Ramos (cell line): ENCODE results near the gene SSH2.
"Not testable (repeated sequence)": the region's sequence is repeated elsewhere in the genome, so short reads cannot be mapped to it uniquely, and the experiment has no call there.

ENCODE experiments used
- in situ Hi-C: fragments of 300-500 bp; cut with MboI; formaldehyde crosslinking; loops from one replicate; pipeline ENCODE4 v1.14.3; 2022; ENCODE audit warnings: low sequenced_read_pairs; ENCODE audit not compliant: unreplicated experiment

SSH2 gene

GRCh38 chr17:29880031-29880430 is 50.0 kb downstream of the SSH2 start:
- in situ Hi-C loops = no loop called here

- in situ Hi-C loops = no loop called here
Measured at GRCh38 chr17:29874931-29875596, 55.0 kb downstream of the SSH2 start.

GRCh38 chr17:29874358-29874757 is 55.7 kb downstream of the SSH2 start:
- in situ Hi-C loops = not testable (repeated sequence)

- in situ Hi-C loops = no loop called here
Measured at GRCh38 chr17:29873476-29873875, 56.6 kb downstream of the SSH2 start.

GRCh38 chr17:29870836-29871465 is 59.1 kb downstream of the SSH2 start:
- in situ Hi-C loops = no loop called here

GRCh38 chr17:29867643-29868181 is 62.3 kb downstream of the SSH2 start:
- in situ Hi-C loops = no loop called here

- in situ Hi-C loops = no loop called here
Measured at GRCh38 chr17:29866746-29867404, 63.2 kb downstream of the SSH2 start.

GRCh38 chr17:29864615-29865014 is 65.4 kb downstream of the SSH2 start:
- in situ Hi-C loops = no loop called here

GRCh38 chr17:29864123-29864522 is 65.9 kb downstream of the SSH2 start:
- in situ Hi-C loops = not testable (repeated sequence)

GRCh38 chr17:29862951-29863350 is 67.1 kb downstream of the SSH2 start:
- in situ Hi-C loops = no loop called here

- in situ Hi-C loops = no loop called here
Measured at GRCh38 chr17:29862127-29862526, 67.9 kb downstream of the SSH2 start.

- in situ Hi-C loops = not testable (repeated sequence)
Measured at GRCh38 chr17:29859445-29859844, 70.6 kb downstream of the SSH2 start.

GRCh38 chr17:29857823-29858222 is 72.2 kb downstream of the SSH2 start:
- in situ Hi-C loops = no loop called here

- in situ Hi-C loops = not testable (repeated sequence)
Measured at GRCh38 chr17:29857105-29857504, 72.9 kb downstream of the SSH2 start.

- in situ Hi-C loops = no loop called here
Measured at GRCh38 chr17:29855686-29856085, 74.3 kb downstream of the SSH2 start.

- in situ Hi-C loops = no loop called here
Measured at GRCh38 chr17:29848737-29849136, 81.3 kb downstream of the SSH2 start.

GRCh38 chr17:29847527-29848400 is 82.3 kb downstream of the SSH2 start:
- in situ Hi-C loops = no loop called here

GRCh38 chr17:29847118-29847517 is 82.9 kb downstream of the SSH2 start:
- in situ Hi-C loops = no loop called here

GRCh38 chr17:29846298-29846697 is 83.7 kb downstream of the SSH2 start:
- in situ Hi-C loops = no loop called here

- in situ Hi-C loops = no loop called here
Measured at GRCh38 chr17:29844339-29845048, 85.5 kb downstream of the SSH2 start.
